Transverse colon (tissue), 4 donors: ENCODE measurements around the gene PRMT3. TPM values are rescaled to one million over a fixed set of nuclear protein-coding genes. Genes with fewer than 3 reads are reported as not detected.

Experiments
- DNase-seq: peaks from one replicate; pipeline ENCODE4 v3.0.0-alpha.2; 2019
- H3K27ac ChIP-seq, 4 donors: fragments of 200-600 bp; sonication (generic); 2 replicates each; pipeline ENCODE4 v1.5.1; 2016 to 2018; ENCODE audit warnings: inconsistent platforms in 4 of 4
- H3K27me3 ChIP-seq: fragments of 200-600 bp; sonication (generic); 2 replicates; pipeline ENCODE4 v1.5.1; 2017; ENCODE audit warnings: inconsistent platforms
- H3K36me3 ChIP-seq, 4 donors: fragments of 200-600 bp; sonication (generic); 2 replicates each; pipeline ENCODE4 v1.5.1; 2017 to 2019; ENCODE audit warnings: inconsistent platforms in 4 of 4
- H3K4me1 ChIP-seq, 4 donors: fragments of 200-600 bp; sonication (generic); 2 replicates each; pipeline ENCODE4 v1.5.1; 2017 to 2020; ENCODE audit warnings: inconsistent platforms in 4 of 4
- H3K4me3 ChIP-seq, 4 donors: fragments of 200-600 bp; sonication (generic); 1 replicate in 1 of 4; 2 replicates in 3 of 4; pipeline versions ENCODE4 v1.5.1 to v1.6.1; 2017 to 2019; ENCODE audit warnings: inconsistent platforms in 4 of 4
- H3K9me3 ChIP-seq, 2 donors: fragments of 200-600 bp; sonication (generic); 2 replicates each; pipeline ENCODE4 v1.5.1; 2017 to 2019; ENCODE audit warnings: inconsistent platforms in 2 of 2
- CTCF ChIP-seq, 5 experiments: fragments of 200-600 bp in 3 of 5; fragments of 450-650 bp in 2 of 5; sonication (generic) in 3 of 5; IDR thresholded peaks; 1 replicate in 2 of 5; 2 replicates in 3 of 5; pipeline ENCODE4 v1.5.1; 2016 to 2017; ENCODE audit warnings: antibody characterized with exemption in 5 of 5, inconsistent platforms in 3 of 5, mild to moderate bottlenecking in 2 of 5, moderate library complexity in 1 of 5
- EP300 ChIP-seq: sonication (generic); formaldehyde crosslinking; IDR thresholded peaks from one replicate; pipeline ENCODE4 v1.6.1; 2017; ENCODE audit warnings: antibody characterized with exemption, low read depth
- POLR2A ChIP-seq: fragments of 450-650 bp; IDR thresholded peaks from one replicate; pipeline ENCODE4 v1.6.1; 2016; ENCODE audit warnings: antibody characterized with exemption, mild to moderate bottlenecking, moderate library complexity
- POLR2AphosphoS5 ChIP-seq, 3 donors: sonication (generic); formaldehyde crosslinking; IDR thresholded peaks; one replicate each; pipeline ENCODE4 v1.6.1; 2016; ENCODE audit warnings: antibody characterized with exemption in 3 of 3
- WGBS, 2 donors: methylation state at CpG; one replicate each; pipeline ENCODE4 v1.1.5; 2018; ENCODE audit warnings: low coverage in 1 of 2; 5-methylcytosine and 5-hydroxymethylcytosine counted together
- in situ Hi-C, 4 donors: fragments of 200-750 bp; cut with MboI; loops; one replicate each; pipeline versions ENCODE4 v1.15.0 to v1.15.1; 2017; ENCODE audit warnings: low sequenced_read_pairs in 3 of 4, low pct_ligation_motif_present in 1 of 4, low pct_unique_long_range_greater_than_20kb in 1 of 4
- intact Hi-C: fragments of 100-400 bp; cut with DNase I; formaldehyde crosslinking; loops from one replicate; pipeline ENCODE4 v1.15.1; 2023; ENCODE audit warnings: low total_unique reads
- total RNA-seq, 4 donors: library from RNA; depleted of rRNA; stranded (reverse); fragments of >200 nt; gene quantifications; one replicate each; pipeline ENCODE4 v1.1.0, GENCODE V29; 2016

PRMT3 gene
- total RNA-seq, 4 donors from 2014 or later = 6.7 to 21.0 (median 15.2) TPM

GRCh38 chr11:20397281-20397680 lies 9.8 kb downstream of the PRMT3 start:
- H3K9me3 ChIP-seq = no peaks in the 10 kb centered on the region
- no peak overlapping the region for H3K27ac ChIP-seq
- peak; percentile 32 to 44 (median 35) for TF ChIP-seq CTCF (IDR thresholded peaks at IDR 0.05)
- no peak for TF ChIP-seq POLR2A
- no peak for TF ChIP-seq POLR2AphosphoS5 (IDR thresholded peaks at IDR 0.05)
- DNase-seq = no peak
- H3K36me3 ChIP-seq = peaks cover 0 to 23% (median 4%) of the 10 kb centered on the region in 4 donors
- 76 to 88% methylated on average over 3 of the region's 3 CpGs for WGBS, 2 donors
- no peaks in the 10 kb centered on the region for H3K4me1 ChIP-seq
- H3K4me3 ChIP-seq = no peak overlapping the region
- H3K27me3 ChIP-seq = no peaks in the 10 kb centered on the region
- intact Hi-C loops = no loop called here
- in situ Hi-C loops = loop anchor here in 3 of 4 donors (25.0 kb wide), 1 partner anchor 215 kb away; no protein-coding TSS in a partner anchor

- 77% methylated on average over 2 of the region's 2 CpGs; no CpG with 5 or more reads in 1 of the 2 donors for WGBS, 2 donors
- no peak overlapping the region for H3K27ac ChIP-seq
- no peak for TF ChIP-seq POLR2AphosphoS5 (IDR thresholded peaks at IDR 0.05)
- TF ChIP-seq CTCF (IDR thresholded peaks at IDR 0.05) = no peak
- TF ChIP-seq EP300 = no peak
- no peak for TF ChIP-seq POLR2A
- DNase-seq = no peak
- no peaks in the 10 kb centered on the region for H3K4me1 ChIP-seq
- no peaks in the 10 kb centered on the region for H3K9me3 ChIP-seq
- intact Hi-C loops (no loop called here), in situ Hi-C loops (loop anchor here in 3 of 4 donors (25.0 kb wide), 1 partner anchor 213 kb away; no protein-coding TSS in a partner anchor)
- H3K36me3 ChIP-seq = peaks cover 0 to 31% (median 11%) of the 10 kb centered on the region in 4 donors
- H3K4me3 ChIP-seq = no peak overlapping the region
- H3K27me3 ChIP-seq = no peaks in the 10 kb centered on the region
Measured at GRCh38 chr11:20399498-20399897, 12.0 kb downstream of the PRMT3 start.

- 98 to 100% methylated on average over 1 of the region's 1 CpG for WGBS, 2 donors
- in situ Hi-C loops (no loop called here), intact Hi-C loops (no loop called here)
- peaks cover 0 to 34% (median 14%) of the 10 kb centered on the region in 4 donors for H3K36me3 ChIP-seq
- no peak overlapping the region for H3K27ac ChIP-seq
- H3K4me3 ChIP-seq = no peak overlapping the region
- H3K4me1 ChIP-seq = no peaks in the 10 kb centered on the region
- DNase-seq = no peak
- no peaks in the 10 kb centered on the region for H3K9me3 ChIP-seq
- H3K27me3 ChIP-seq = no peaks in the 10 kb centered on the region
- TF ChIP-seq POLR2AphosphoS5 (IDR thresholded peaks at IDR 0.05) (no peak), POLR2A (no peak), CTCF (IDR thresholded peaks at IDR 0.05) (no peak), EP300 (no peak)
Measured at GRCh38 chr11:20403059-20403458, 15.5 kb downstream of the PRMT3 start.

GRCh38 chr11:20406484-20406883 lies 19.0 kb downstream of the PRMT3 start:
- in situ Hi-C loops (no loop called here), intact Hi-C loops (no loop called here)
- Histone ChIP-seq H3K9me3 (no peaks in the 10 kb centered on the region), H3K27ac (no peak overlapping the region), H3K36me3 (peaks cover 0 to 26% (median 12%) of the 10 kb centered on the region in 4 donors), H3K4me1 (no peaks in the 10 kb centered on the region), H3K27me3 (no peaks in the 10 kb centered on the region), H3K4me3 (no peak overlapping the region)
- TF ChIP-seq CTCF (IDR thresholded peaks at IDR 0.05) = no peak
- TF ChIP-seq POLR2AphosphoS5 (IDR thresholded peaks at IDR 0.05) = no peak
- no peak for TF ChIP-seq POLR2A
- TF ChIP-seq EP300 = no peak
- no peak for DNase-seq
